T-cell (primary cell): ENCODE results near the gene OR5H14. TPM values are rescaled to one million over a fixed set of nuclear protein-coding genes. Genes with fewer than 3 reads are reported as not detected.

ENCODE experiments used
- ATAC-seq, 4 experiments: fragments of 200-7000 bp in 3 of 4; fragments of 150-1000 bp in 1 of 4; cut with Tn5 transposase; replicated peaks in 1 of 4; 1 replicate in 3 of 4; 2 replicates in 1 of 4; pipeline ENCODE4 v1.10.0; 2021; ENCODE audit warnings: moderate library complexity in 3 of 4, mild to moderate bottlenecking in 2 of 4, moderate number of reproducible peaks in 1 of 4
- CTCF ChIA-PET, 2 donors: fragments of 300-600 bp; sonication (Branson Sonifier 250); formaldehyde crosslinking; loops; one replicate each; lab custom pipeline; 2022; ENCODE audit warnings: antibody characterized with exemption in 2 of 2; lab: Charles Lee
- POLR2A ChIA-PET, 2 donors: fragments of 300-600 bp; sonication (Branson Sonifier 250); formaldehyde crosslinking; loops; one replicate each; lab custom pipeline; 2022; ENCODE audit warnings: antibody characterized with exemption in 2 of 2; lab: Charles Lee
- DNase-seq, 35 experiments: peaks; one replicate each; pipeline versions ENCODE4 v3.0.0 to v3.0.0-alpha.2; 2013 to 2023
- H3K27ac ChIP-seq: one replicate; pipeline ENCODE4 v1.5.1; 2013; ENCODE audit warnings: low read length
- H3K27me3 ChIP-seq, 2 experiments: replicated peaks in 1 of 2; 1 replicate in 1 of 2; 2 replicates in 1 of 2; pipeline versions ENCODE4 v1.6.1 to v1.7.0; 2013; ENCODE audit warnings: low read length in 1 of 2, mixed read lengths in 1 of 2; ENCODE audit not compliant: control insufficient read depth in 2 of 2, insufficient read depth in 2 of 2; ENCODE audit errors: extremely low read depth in 1 of 2
- H3K36me3 ChIP-seq, 2 donors: 1 replicate in 1 of 2; 2 replicates in 1 of 2; pipeline versions ENCODE4 v1.6.1 to v1.7.0; 2013; ENCODE audit warnings: low read length in 1 of 2; ENCODE audit not compliant: control insufficient read depth in 2 of 2, insufficient read depth in 1 of 2; ENCODE audit errors: extremely low read depth in 1 of 2
- H3K4me1 ChIP-seq, 2 experiments: 1 replicate in 1 of 2; 2 replicates in 1 of 2; pipeline versions ENCODE4 v1.6.1 to v1.7.0; 2013; ENCODE audit warnings: low read length in 2 of 2, mixed read lengths in 1 of 2; ENCODE audit not compliant: insufficient read depth in 2 of 2, control insufficient read depth in 1 of 2; ENCODE audit errors: extremely low read depth in 1 of 2
- H3K4me3 ChIP-seq, 2 donors: 1 replicate in 1 of 2; 2 replicates in 1 of 2; pipeline versions ENCODE4 v1.5.1 to v1.7.0; 2013; ENCODE audit warnings: mild to moderate bottlenecking in 2 of 2, low read length in 1 of 2, moderate library complexity in 1 of 2; ENCODE audit not compliant: control insufficient read depth in 1 of 2; ENCODE audit errors: extremely low read depth in 1 of 2
- H3K9me3 ChIP-seq: 2 replicates; pipeline ENCODE4 v1.7.0; 2013
- H3K27ac Mint-ChIP-seq, 2 donors: one replicate each; pipeline ENCODE4 v1.8.0; 2020 to 2021; ENCODE audit warnings: mild to moderate bottlenecking in 2 of 2, mixed read lengths in 2 of 2
- H3K27me3 Mint-ChIP-seq, 2 donors: one replicate each; pipeline ENCODE4 v1.8.0; 2021 to 2022; ENCODE audit warnings: mixed read lengths in 2 of 2
- H3K36me3 Mint-ChIP-seq: one replicate; pipeline ENCODE4 v1.8.0; 2021; ENCODE audit warnings: mixed read lengths
- H3K4me1 Mint-ChIP-seq, 3 donors: one replicate each; pipeline ENCODE4 v1.8.0; 2020 to 2022; ENCODE audit warnings: mixed read lengths in 3 of 3, mild to moderate bottlenecking in 1 of 3
- H3K4me3 Mint-ChIP-seq, 3 donors: one replicate each; pipeline ENCODE4 v1.8.0; 2020 to 2022; ENCODE audit warnings: mild to moderate bottlenecking in 3 of 3, mixed read lengths in 3 of 3, moderate library complexity in 3 of 3
- H3K9me3 Mint-ChIP-seq, 3 donors: one replicate each; pipeline ENCODE4 v1.8.0; 2020 to 2022; ENCODE audit warnings: mixed read lengths in 3 of 3
- WGBS: methylation state at CpG from one replicate; pipeline ENCODE4 v1.1.5; 2013; ENCODE audit warnings: missing lambda C conversion rate; ENCODE audit not compliant: insufficient coverage; 5-methylcytosine and 5-hydroxymethylcytosine counted together
- total RNA-seq, 35 experiments: library from RNA in 6 of 35; stranded (reverse) in 6 of 35; fragments of 120-200 nt in 1 of 35; gene quantifications; one replicate each; pipeline versions ENCODE4 v1.2.1 to v1.2.4 and lab custom pipeline; 2013 to 2026

Gene OR5H14
- total RNA-seq = not detected
- total RNA-seq (2013) = not detected
- total RNA-seq (lab: John Stamatoyannopoulos, UW) = 0 to 0.14 (median 0) reads per million in 29 experiments

DNA sequence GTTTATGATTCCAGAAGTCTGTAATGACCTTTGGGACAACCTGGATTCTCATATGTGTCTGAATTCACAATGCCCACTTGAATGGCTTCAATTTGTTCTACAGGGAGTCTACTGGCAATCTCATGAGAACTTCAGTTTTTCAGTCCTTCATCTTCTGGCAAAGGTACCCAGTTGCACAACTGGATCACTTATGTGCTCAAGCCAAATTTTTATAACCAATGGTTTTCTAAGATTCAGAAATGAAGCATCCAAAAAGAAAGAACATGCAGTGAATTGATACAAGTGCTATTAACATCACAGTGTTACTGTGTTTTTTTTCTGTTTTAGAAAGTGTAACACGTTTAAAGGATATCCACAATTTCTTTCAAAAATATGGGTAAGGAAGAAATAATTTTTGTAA, at the start of gene OR5H14:
Gene OR5H14, plus strand, starts transcription at position 301 of the 400 bp plus-strand sequence. CDS start 1,907 bp downstream, outside the sequence.
- ChIA-PET POLR2A (no interaction called here), CTCF (no interaction called here)
- no peak within 1 kb of the TSS for H3K27ac Mint-ChIP-seq
- no CpG with 5 or more reads among the region's 1 CpG for WGBS
- Histone ChIP-seq H3K27me3 (no peaks in the 10 kb centered on the region), H3K27ac (no peak within 1 kb of the TSS), H3K36me3 (no peaks in the 10 kb centered on the region), H3K9me3 (no peaks in the 10 kb centered on the region), H3K4me3 (no peak within 1 kb of the TSS), H3K4me1 (no peaks in the 10 kb centered on the region)
- H3K4me1 Mint-ChIP-seq = no peaks in the 10 kb centered on the region
- H3K4me3 Mint-ChIP-seq = no peak within 1 kb of the TSS
- peaks cover 2 to 10% of the 10 kb centered on the region in 2 donors for H3K27me3 Mint-ChIP-seq
- no peaks in the 10 kb centered on the region for H3K36me3 Mint-ChIP-seq
- DNase-seq (no peak), ATAC-seq (no peak)
- peaks cover 0 to 6% (median under 1%) of the 10 kb centered on the region in 3 donors for H3K9me3 Mint-ChIP-seq

DNA sequence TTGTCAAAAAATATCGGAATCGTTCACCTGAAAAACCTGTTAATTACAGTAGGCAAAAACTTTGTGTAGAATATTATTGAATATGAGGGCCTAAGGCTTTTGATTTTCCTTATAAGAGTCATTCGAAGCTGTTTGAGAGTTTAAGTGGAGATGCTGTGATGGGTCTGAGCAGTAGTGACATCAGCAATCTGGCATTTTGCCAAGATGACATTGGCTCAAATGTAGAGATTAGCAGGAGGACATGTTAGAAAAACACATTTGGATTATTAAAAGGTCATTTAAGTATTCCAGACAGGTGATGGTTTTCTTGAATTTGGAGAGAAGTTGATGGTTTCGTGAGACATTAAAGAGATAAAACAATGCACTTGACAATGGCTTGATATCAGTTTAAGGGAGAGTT, 47.4 kb upstream of the OR5H14 start:
- Histone ChIP-seq H3K36me3 (no peaks in the 10 kb centered on the region), H3K27me3 (peaks cover 0 to 6% of the 10 kb centered on the region in 2 experiments), H3K27ac (no peak overlapping the region), H3K4me3 (no peak overlapping the region), H3K4me1 (no peaks in the 10 kb centered on the region), H3K9me3 (no peaks in the 10 kb centered on the region)
- Mint-ChIP-seq H3K9me3 (peaks cover 0 to 10% (median 0%) of the 10 kb centered on the region in 3 donors), H3K27ac (no peak overlapping the region), H3K36me3 (no peaks in the 10 kb centered on the region), H3K27me3 (peaks cover 5 to 6% of the 10 kb centered on the region in 2 donors), H3K4me3 (no peak overlapping the region), H3K4me1 (no peaks in the 10 kb centered on the region)
- 63% methylated on average over 1 of the region's 4 CpGs for WGBS
- POLR2A ChIA-PET = no interaction called here
- DNase-seq = no peak
- no peak for ATAC-seq
- CTCF ChIA-PET = no interaction called here

DNA sequence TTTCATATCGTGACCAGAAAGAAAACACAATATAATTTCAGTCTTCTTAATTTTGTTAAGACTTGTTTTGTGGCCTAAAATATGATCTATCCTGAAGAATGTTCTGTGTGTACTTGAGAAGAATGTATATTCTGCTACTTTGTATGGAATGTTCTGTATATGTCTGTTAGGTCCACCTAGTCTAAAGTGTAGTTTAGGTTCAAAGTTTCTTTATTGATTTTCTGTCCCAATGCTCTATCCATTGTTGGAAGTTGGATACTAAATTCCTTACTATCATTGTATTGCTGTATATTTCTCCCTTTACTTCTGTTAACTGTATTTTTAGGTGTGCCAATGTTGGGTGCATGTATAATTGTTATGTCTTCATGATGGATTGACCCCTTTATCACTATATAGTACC, 39.1 kb upstream of the OR5H14 start:
- DNase-seq = no peak
- Mint-ChIP-seq H3K27ac (no peak overlapping the region), H3K36me3 (no peaks in the 10 kb centered on the region), H3K27me3 (peaks cover 3 to 4% of the 10 kb centered on the region in 2 donors), H3K9me3 (peaks cover 0 to 2% (median 0%) of the 10 kb centered on the region in 3 donors), H3K4me3 (no peak overlapping the region), H3K4me1 (no peaks in the 10 kb centered on the region)
- Histone ChIP-seq H3K27me3 (peaks cover 0 to 4% of the 10 kb centered on the region in 2 experiments), H3K4me3 (no peak overlapping the region), H3K27ac (no peak overlapping the region), H3K9me3 (no peaks in the 10 kb centered on the region), H3K4me1 (no peaks in the 10 kb centered on the region), H3K36me3 (no peaks in the 10 kb centered on the region)
- no peak for ATAC-seq
- ChIA-PET POLR2A (no interaction called here), CTCF (no interaction called here)
- WGBS = no CpG with 5 or more reads among the region's 1 CpG

DNA sequence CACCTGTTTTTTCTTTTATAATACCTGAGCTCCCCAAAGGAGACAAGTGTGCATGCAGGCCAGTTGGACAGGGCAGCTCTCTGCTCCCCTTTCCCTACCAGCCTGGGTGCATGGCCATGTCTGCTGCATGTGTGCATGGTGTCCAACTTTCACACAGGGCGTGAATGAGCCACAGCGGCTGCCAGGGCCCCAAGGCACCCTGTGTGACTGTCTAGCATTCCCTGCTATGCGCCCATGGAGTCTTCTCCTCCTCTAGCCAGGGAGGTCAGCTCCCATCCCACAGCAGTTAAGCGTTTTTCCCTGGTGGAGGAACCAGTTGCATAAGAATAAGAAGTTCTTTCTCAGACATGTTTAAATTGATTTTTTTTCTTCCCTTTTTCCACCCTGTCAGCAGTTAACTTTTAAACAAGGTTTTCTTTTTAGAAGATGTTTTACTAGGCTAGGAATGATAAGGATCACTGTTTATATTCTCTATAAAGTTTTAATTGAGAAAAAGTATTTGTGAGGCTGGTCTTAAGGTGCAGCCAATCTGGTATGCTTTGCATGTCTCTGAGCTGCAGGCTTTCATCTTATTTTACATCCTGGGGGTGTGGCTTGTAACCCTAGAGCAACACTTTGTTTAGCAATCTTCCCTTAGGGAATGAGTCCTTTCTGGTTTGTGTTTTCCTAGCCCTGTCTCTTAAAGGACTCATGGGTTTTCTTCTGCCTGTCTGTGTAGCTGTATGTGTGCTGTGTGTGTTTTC, 37.3 kb upstream of the OR5H14 start:
- ATAC-seq = no peak
- Mint-ChIP-seq H3K4me1 (no peaks in the 10 kb centered on the region), H3K27me3 (peaks cover 3 to 4% of the 10 kb centered on the region in 2 donors), H3K4me3 (no peak overlapping the region), H3K9me3 (peaks cover 0 to 5% (median 0%) of the 10 kb centered on the region in 3 donors), H3K27ac (no peak overlapping the region), H3K36me3 (no peaks in the 10 kb centered on the region)
- Histone ChIP-seq H3K36me3 (no peaks in the 10 kb centered on the region), H3K4me3 (no peak overlapping the region), H3K27me3 (peaks cover 0 to 6% of the 10 kb centered on the region in 2 experiments), H3K9me3 (no peaks in the 10 kb centered on the region), H3K27ac (no peak overlapping the region), H3K4me1 (no peaks in the 10 kb centered on the region)
- ChIA-PET CTCF (interaction anchor here in 1 of 2 donors (1.0 kb wide), 1 partner anchor 83 kb away, joined by 4 read pairs; no protein-coding TSS in a partner anchor), POLR2A (interaction anchor here in 1 of 2 donors (0.6 kb wide), 1 partner anchor 309 kb away, joined by 3 read pairs; no protein-coding TSS in a partner anchor)
- WGBS = 87% methylated on average over 2 of the region's 4 CpGs
- DNase-seq = no peak

DNA sequence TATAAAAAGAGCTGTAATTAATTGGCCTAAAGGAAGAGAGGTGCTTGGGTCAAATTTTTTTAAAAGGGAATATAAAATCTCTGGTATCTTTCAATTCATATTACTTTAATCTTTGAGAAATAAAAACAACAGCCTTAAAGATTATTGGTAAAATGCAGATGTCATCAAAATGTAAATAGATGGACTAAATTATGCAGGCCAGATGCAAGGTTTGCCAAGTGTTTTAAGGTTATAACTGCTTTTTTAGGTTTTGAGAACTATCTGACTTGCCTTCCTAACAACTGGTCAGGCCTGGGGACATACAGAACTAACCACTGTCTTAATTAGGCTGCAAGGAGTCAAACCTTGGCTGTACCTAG, 36.8 kb upstream of the OR5H14 start:
- peaks cover 0 to 6% of the 10 kb centered on the region in 2 experiments for H3K27me3 ChIP-seq
- no peaks in the 10 kb centered on the region for H3K4me1 ChIP-seq
- peaks cover 0 to 5% (median 0%) of the 10 kb centered on the region in 3 donors for H3K9me3 Mint-ChIP-seq
- ChIA-PET CTCF (interaction anchor here in 1 of 2 donors (1.0 kb wide), 1 partner anchor 84 kb away, joined by 4 read pairs; no protein-coding TSS in a partner anchor), POLR2A (interaction anchor here in 1 of 2 donors (0.6 kb wide), 1 partner anchor 889 kb away, joined by 3 read pairs; no protein-coding TSS in a partner anchor)
- no peaks in the 10 kb centered on the region for H3K9me3 ChIP-seq
- DNase-seq (no peak), ATAC-seq (no peak)
- H3K4me3 ChIP-seq = no peak overlapping the region
- H3K27ac ChIP-seq = no peak overlapping the region
- H3K27me3 Mint-ChIP-seq = peaks cover 3 to 4% of the 10 kb centered on the region in 2 donors
- H3K4me1 Mint-ChIP-seq = no peaks in the 10 kb centered on the region
- H3K36me3 Mint-ChIP-seq = no peaks in the 10 kb centered on the region
- no peak overlapping the region for H3K27ac Mint-ChIP-seq
- H3K4me3 Mint-ChIP-seq = no peak overlapping the region
- no peaks in the 10 kb centered on the region for H3K36me3 ChIP-seq

DNA sequence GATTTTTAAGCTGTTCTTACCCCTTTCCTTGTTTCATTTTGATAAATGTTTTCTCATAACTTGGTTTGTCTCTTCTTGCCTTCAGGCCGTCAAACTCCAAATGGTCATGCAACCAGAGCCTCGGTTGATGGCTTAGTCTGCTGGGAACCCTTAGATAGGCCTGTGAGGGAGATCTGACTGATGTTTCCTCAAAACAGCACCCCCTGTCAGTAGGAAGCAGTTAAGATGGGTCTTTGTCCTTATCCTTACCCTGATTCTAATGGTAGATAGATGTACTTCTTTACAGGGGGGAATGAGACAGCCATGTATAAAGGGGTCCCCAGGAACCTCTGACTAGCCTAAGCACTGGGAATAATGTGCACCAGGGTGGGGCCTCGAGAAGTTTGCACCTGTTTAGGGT, 33.0 kb upstream of the OR5H14 start:
- WGBS = 0% methylated on average over 1 of the region's 3 CpGs
- no peaks in the 10 kb centered on the region for H3K36me3 ChIP-seq
- Mint-ChIP-seq H3K4me3 (no peak overlapping the region), H3K36me3 (no peaks in the 10 kb centered on the region), H3K4me1 (no peaks in the 10 kb centered on the region), H3K9me3 (peaks cover 7 to 8% (median 8%) of the 10 kb centered on the region in 3 donors), H3K27me3 (peaks cover 8 to 14% of the 10 kb centered on the region in 2 donors), H3K27ac (no peak overlapping the region)
- H3K4me1 ChIP-seq = no peaks in the 10 kb centered on the region
- POLR2A ChIA-PET = no interaction called here
- peaks cover 0 to 6% of the 10 kb centered on the region in 2 experiments for H3K27me3 ChIP-seq
- H3K4me3 ChIP-seq = no peak overlapping the region
- no peak overlapping the region for H3K27ac ChIP-seq
- CTCF ChIA-PET = no interaction called here
- DNase-seq = no peak
- H3K9me3 ChIP-seq = no peaks in the 10 kb centered on the region
- no peak for ATAC-seq
